Measurements from ENCODE around the gene CNTN4. TPM values are rescaled to one million over a fixed set of nuclear protein-coding genes. Genes with fewer than 3 reads are reported as not detected.

The CNTN4 gene
- total RNA-seq, 4 donors from 2014 or later = 5.8 to 15.5 (median 9.0) TPM

- H3K36me3 ChIP-seq = no peaks in the 10 kb centered on the region
- no peaks in the 10 kb centered on the region for H3K4me1 ChIP-seq
- TF ChIP-seq EP300 (IDR thresholded peaks at IDR 0.05) (no peak), POLR2AphosphoS5 (IDR thresholded peaks at IDR 0.05) (no peak), POLR2A (IDR thresholded peaks at IDR 0.05) (no peak), CTCF (IDR thresholded peaks at IDR 0.05) (no peak)
- WGBS, 2 donors (ENCODE audit: low coverage in 1 of 2) = 29 to 35% methylated on average over 8 of the region's 8 CpGs
- no peaks in the 10 kb centered on the region for H3K27me3 ChIP-seq
- no peak for ATAC-seq
- H3K27ac ChIP-seq = no peak overlapping the region
- no peak overlapping the region for H3K4me3 ChIP-seq
- H3K9me3 ChIP-seq = no peaks in the 10 kb centered on the region
Measured at GRCh38 chr3:2727610-2728318, 629.1 kb downstream of the CNTN4 start.

GRCh38 chr3:2731843-2732242 lies 633.2 kb downstream of the CNTN4 start:
- ATAC-seq = no peak
- H3K27me3 ChIP-seq = no peaks in the 10 kb centered on the region
- H3K4me1 ChIP-seq = no peaks in the 10 kb centered on the region
- 55 to 80% methylated on average over 2 of the region's 2 CpGs for WGBS, 2 donors (ENCODE audit: low coverage in 1 of 2)
- no peak overlapping the region for H3K4me3 ChIP-seq
- H3K27ac ChIP-seq = no peak overlapping the region
- TF ChIP-seq CTCF (IDR thresholded peaks at IDR 0.05) = no peak
- no peak for TF ChIP-seq POLR2A (IDR thresholded peaks at IDR 0.05)
- no peak for TF ChIP-seq POLR2AphosphoS5 (IDR thresholded peaks at IDR 0.05)
- no peak for TF ChIP-seq EP300 (IDR thresholded peaks at IDR 0.05)
- H3K36me3 ChIP-seq = no peaks in the 10 kb centered on the region
- no peaks in the 10 kb centered on the region for H3K9me3 ChIP-seq

DNA sequence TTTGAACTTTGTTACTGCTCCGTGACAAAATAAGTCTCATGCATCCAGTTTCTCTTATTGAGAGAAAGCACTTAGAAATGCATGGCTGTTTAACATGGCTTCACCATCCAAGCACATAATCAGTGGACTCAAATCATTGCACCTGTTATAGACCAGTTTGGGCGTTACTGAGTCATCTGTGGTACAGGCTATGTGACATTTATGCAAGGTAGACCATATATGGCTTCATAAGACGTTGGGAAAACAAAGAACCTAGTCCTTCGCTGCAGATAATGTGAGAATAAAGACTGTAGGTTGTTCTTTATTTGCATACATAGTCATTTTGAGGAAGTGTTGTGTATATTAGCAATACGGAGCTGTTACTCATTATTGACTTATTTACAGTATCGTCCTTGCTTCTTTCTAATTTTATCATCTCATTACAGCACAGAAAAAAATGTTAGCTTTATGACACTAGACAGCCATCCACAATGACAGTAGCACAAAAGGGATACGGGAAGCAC lies 636.8 kb downstream of the CNTN4 start:
- WGBS, 2 donors (ENCODE audit: low coverage in 1 of 2) = 73 to 81% methylated on average over 7 of the region's 7 CpGs
- H3K4me3 ChIP-seq = no peak overlapping the region
- TF ChIP-seq CTCF (IDR thresholded peaks at IDR 0.05) (no peak), POLR2A (IDR thresholded peaks at IDR 0.05) (no peak), EP300 (IDR thresholded peaks at IDR 0.05) (no peak), POLR2AphosphoS5 (IDR thresholded peaks at IDR 0.05) (no peak)
- H3K36me3 ChIP-seq = no peaks in the 10 kb centered on the region
- H3K9me3 ChIP-seq = no peaks in the 10 kb centered on the region
- no peaks in the 10 kb centered on the region for H3K27me3 ChIP-seq
- no peak overlapping the region for H3K27ac ChIP-seq
- no peaks in the 10 kb centered on the region for H3K4me1 ChIP-seq
- ATAC-seq = no peak

DNA sequence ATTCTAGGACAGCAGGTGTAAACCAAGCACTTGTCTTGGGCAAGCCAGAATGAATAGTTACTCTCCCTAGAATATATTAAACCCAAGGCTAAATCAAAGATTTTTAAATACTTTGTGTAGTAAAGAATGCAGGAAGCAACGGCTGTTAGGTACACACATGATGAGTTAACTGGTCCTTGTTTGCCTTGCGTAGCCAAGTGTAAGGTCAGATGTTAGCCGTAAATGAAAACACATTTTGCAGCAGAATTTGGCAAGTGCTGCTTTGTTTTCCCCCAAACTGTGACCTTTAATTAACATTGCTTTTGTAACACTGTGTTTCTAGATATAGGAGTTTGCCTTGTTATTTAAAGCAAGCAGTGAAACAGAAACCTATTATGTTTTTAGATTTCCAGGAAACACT lies 642.9 kb downstream of the CNTN4 start:
- Histone ChIP-seq H3K4me1 (no peaks in the 10 kb centered on the region), H3K27ac (no peak overlapping the region), H3K36me3 (no peaks in the 10 kb centered on the region), H3K9me3 (no peaks in the 10 kb centered on the region), H3K27me3 (no peaks in the 10 kb centered on the region), H3K4me3 (no peak overlapping the region)
- WGBS, 2 donors (ENCODE audit: low coverage in 1 of 2) = 34 to 37% methylated on average over 3 of the region's 3 CpGs
- ATAC-seq = no peak
- TF ChIP-seq POLR2AphosphoS5 (IDR thresholded peaks at IDR 0.05) = no peak
- no peak for TF ChIP-seq POLR2A (IDR thresholded peaks at IDR 0.05)
- TF ChIP-seq CTCF (IDR thresholded peaks at IDR 0.05) = no peak
- no peak for TF ChIP-seq EP300 (IDR thresholded peaks at IDR 0.05)

GRCh38 chr3:2765002-2765579 lies 666.4 kb downstream of the CNTN4 start:
- Histone ChIP-seq H3K27me3 (no peaks in the 10 kb centered on the region), H3K4me3 (no peak overlapping the region), H3K36me3 (no peaks in the 10 kb centered on the region), H3K27ac (no peak overlapping the region), H3K4me1 (peaks cover 0 to 1% (median 0%) of the 10 kb centered on the region in 3 donors), H3K9me3 (no peaks in the 10 kb centered on the region)
- WGBS, 2 donors (ENCODE audit: low coverage in 1 of 2) = 47 to 48% methylated on average over 9 of the region's 9 CpGs
- ATAC-seq = no peak
- TF ChIP-seq EP300 (IDR thresholded peaks at IDR 0.05) = no peak
- no peak for TF ChIP-seq POLR2AphosphoS5 (IDR thresholded peaks at IDR 0.05)
- TF ChIP-seq CTCF (IDR thresholded peaks at IDR 0.05) = no peak
- no peak for TF ChIP-seq POLR2A (IDR thresholded peaks at IDR 0.05)

Data from gastroesophageal sphincter (tissue), 4 donors.